GM18498 (cell line): ENCODE results near the gene TRIM71.
A peak's percentile ranks its signal among the peaks of the same experiment; 100 is the strongest.

Experiments
- ATAC-seq: cut with Tn5 transposase; IDR thresholded peaks from one replicate; pipeline ENCODE4 v1.9.1; 2021; ENCODE audit warnings: mild to moderate bottlenecking, moderate library complexity; ENCODE audit not compliant: unreplicated experiment

The TRIM71 gene

GRCh38 chr3:32862936-32863487, 45.2 kb downstream of the TRIM71 start:
- no peak for ATAC-seq

- no peak for ATAC-seq
These were observed 47.6 kb downstream of the TRIM71 start for GRCh38 chr3:32865383-32865782.

GRCh38 chr3:32866533-32866932, 48.7 kb downstream of the TRIM71 start:
- no peak for ATAC-seq

GRCh38 chr3:32867954-32868353, 50.2 kb downstream of the TRIM71 start:
- no peak for ATAC-seq

- no peak for ATAC-seq
These were observed 51.1 kb downstream of the TRIM71 start for GRCh38 chr3:32868719-32869512.

- ATAC-seq: no peak
These were observed 51.8 kb downstream of the TRIM71 start for GRCh38 chr3:32869513-32870047.

GRCh38 chr3:32870373-32871095, 52.7 kb downstream of the TRIM71 start:
- no peak for ATAC-seq

GRCh38 chr3:32871273-32871672, 53.5 kb downstream of the TRIM71 start:
- ATAC-seq: no peak

- no peak for ATAC-seq
These were observed 54.9 kb downstream of the TRIM71 start for GRCh38 chr3:32872487-32873382.

- ATAC-seq: no peak
These were observed 55.8 kb downstream of the TRIM71 start for GRCh38 chr3:32873531-32874130.

- ATAC-seq: no peak
These were observed 59.1 kb downstream of the TRIM71 start for GRCh38 chr3:32876920-32877319.

GRCh38 chr3:32877598-32877997, 59.8 kb downstream of the TRIM71 start:
- ATAC-seq: no peak

GRCh38 chr3:32880225-32880624, 62.4 kb downstream of the TRIM71 start:
- ATAC-seq: no peak

- ATAC-seq: no peak
These were observed 63.8 kb downstream of the TRIM71 start for GRCh38 chr3:32881624-32882023.

GRCh38 chr3:32882189-32882588, 64.4 kb downstream of the TRIM71 start:
- peak; percentile 52 for ATAC-seq

GRCh38 chr3:32882603-32883025, 64.8 kb downstream of the TRIM71 start:
- ATAC-seq: peak; percentile 91

GRCh38 chr3:32883817-32884216, 66.0 kb downstream of the TRIM71 start:
- ATAC-seq: no peak

- ATAC-seq: no peak
These were observed 66.8 kb downstream of the TRIM71 start for GRCh38 chr3:32884591-32884990.

GRCh38 chr3:32885283-32885901, 67.6 kb downstream of the TRIM71 start:
- ATAC-seq: no peak

- ATAC-seq: no peak
These were observed 68.5 kb downstream of the TRIM71 start for GRCh38 chr3:32886296-32886695.
